ENCODE data around the gene RDH5. TPM values are rescaled to one million over a fixed set of nuclear protein-coding genes. Genes with fewer than 3 reads are reported as not detected.
A peak's percentile ranks its signal among the peaks of the same experiment; 100 is the strongest.

Gene RDH5
- polyA plus RNA-seq, 1 experiment = 5.2 TPM

DNA sequence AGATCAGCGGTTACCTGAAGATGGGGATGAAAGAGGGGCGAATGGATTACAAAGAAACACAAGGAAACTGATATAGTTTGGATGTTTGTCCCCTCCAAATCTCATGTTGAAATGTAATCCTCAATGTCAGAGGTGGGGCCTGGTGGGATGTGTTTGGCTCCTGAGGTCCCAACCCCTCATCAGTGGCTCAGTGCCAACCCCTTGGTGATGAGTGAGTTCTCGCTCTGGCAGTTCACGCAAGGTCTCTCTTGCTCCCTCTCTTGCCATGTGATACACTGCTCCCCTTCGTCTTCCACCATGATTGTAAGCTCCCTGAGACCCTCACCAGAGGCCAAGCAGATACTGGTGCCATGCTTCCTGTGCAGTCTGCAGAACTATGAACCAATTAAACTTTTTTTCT, 40.5 kb upstream of the RDH5 start:
- H3K9me3 ChIP-seq (ENCODE audit: control insufficient read depth, insufficient read depth, low read length) = no peaks in the 10 kb centered on the region
- DNase-seq (ENCODE audit: low read depth, low spot score) = no peak
- ChIA-PET CTCF (no interaction called here), POLR2A (no interaction called here)
- H3K27me3 ChIP-seq (ENCODE audit: control insufficient read depth, insufficient read depth, low read length) = peaks cover 14% of the 10 kb centered on the region
- H3K27ac ChIP-seq (ENCODE audit: low read depth, low read length) = no peak overlapping the region
- no peak for TF ChIP-seq CTCF (IDR thresholded peaks at IDR 0.05; ENCODE audit: low read depth, low read length)
- no peak overlapping the region for H3K4me3 ChIP-seq (ENCODE audit: low read depth, low read length)

GRCh38 chr12:55681142-55682077, 38.8 kb upstream of the RDH5 start:
- H3K27me3 ChIP-seq (ENCODE audit: control insufficient read depth, insufficient read depth, low read length) = peaks cover 9% of the 10 kb centered on the region

DNA sequence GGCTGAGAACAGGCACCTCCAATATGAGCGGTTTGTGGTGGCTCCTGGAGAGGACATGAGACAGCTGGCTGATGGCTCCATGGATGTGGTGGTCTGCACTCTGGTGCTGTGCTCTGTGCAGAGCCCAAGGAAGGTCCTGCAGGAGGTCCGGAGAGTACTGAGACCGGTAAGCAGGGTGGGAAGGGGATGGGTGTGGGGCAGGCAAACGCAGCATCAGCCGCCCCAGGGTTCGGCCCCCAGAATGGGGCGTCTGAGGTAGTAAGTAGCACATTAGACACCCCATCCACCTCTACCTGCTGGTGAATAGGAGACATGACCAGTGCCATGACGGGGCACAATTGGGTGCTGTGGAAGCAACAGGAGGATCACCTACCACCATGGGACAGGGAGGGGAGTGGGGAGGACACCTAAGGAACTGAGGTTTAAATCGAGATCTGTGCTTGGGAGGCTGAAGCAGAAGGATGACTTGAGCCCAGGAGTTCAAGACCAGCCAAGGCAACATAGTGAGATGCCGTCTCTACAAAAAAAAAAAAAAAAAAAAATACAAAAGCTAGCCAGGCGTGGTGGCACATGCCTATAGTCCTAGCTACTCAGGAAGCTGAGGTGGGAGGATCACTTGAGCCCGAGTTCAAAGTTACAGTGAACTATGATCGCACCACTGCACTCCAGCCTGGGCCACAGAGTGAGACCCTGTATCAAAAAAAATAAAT, 38.0 kb upstream of the RDH5 start:
- Histone ChIP-seq H3K4me3 (ENCODE audit: low read depth, low read length) (no peak overlapping the region; the same call in 1 of the 2 replicates), H3K27ac (ENCODE audit: low read depth, low read length) (no peak overlapping the region), H3K9me3 (ENCODE audit: control insufficient read depth, insufficient read depth, low read length) (no peaks in the 10 kb centered on the region), H3K27me3 (ENCODE audit: control insufficient read depth, insufficient read depth, low read length) (peaks cover 9% of the 10 kb centered on the region)
- ChIA-PET CTCF (interaction anchor here (0.7 to 1.6 kb wide), 6 partner anchors 9 to 250 kb away, joined by 3 to 6 read pairs (median 4); no protein-coding TSS in a partner anchor), POLR2A (no interaction called here)
- no peak for DNase-seq (ENCODE audit: low read depth, low spot score)
- no peak for TF ChIP-seq CTCF (IDR thresholded peaks at IDR 0.05; ENCODE audit: low read depth, low read length)

More at GRCh38 chr12:55681142-55682077, 38.8 kb upstream of the RDH5 start:
- POLR2A ChIA-PET = no interaction called here
- Histone ChIP-seq H3K27ac (ENCODE audit: low read depth, low read length) (no peak overlapping the region), H3K9me3 (ENCODE audit: control insufficient read depth, insufficient read depth, low read length) (no peaks in the 10 kb centered on the region), H3K4me3 (ENCODE audit: low read depth, low read length) (peak overlapping the region; percentile 41)
- no peak; the same call in none of the 2 replicates for TF ChIP-seq CTCF (IDR thresholded peaks at IDR 0.05; ENCODE audit: low read depth, low read length)
- DNase-seq (ENCODE audit: low read depth, low spot score) = no peak
- CTCF ChIA-PET = interaction anchor here (1.0 to 1.6 kb wide), 4 partner anchors 15 to 56 kb away, joined by 3 to 6 read pairs (median 4); no protein-coding TSS in a partner anchor

GRCh38 chr12:55683676-55684075, 36.5 kb upstream of the RDH5 start:
- no peak overlapping the region for H3K4me3 ChIP-seq (ENCODE audit: low read depth, low read length)
- no peak overlapping the region for H3K27ac ChIP-seq (ENCODE audit: low read depth, low read length)
- no peak for TF ChIP-seq CTCF (IDR thresholded peaks at IDR 0.05; ENCODE audit: low read depth, low read length)
- H3K27me3 ChIP-seq (ENCODE audit: control insufficient read depth, insufficient read depth, low read length) = peaks cover 9% of the 10 kb centered on the region
- no peak for DNase-seq (ENCODE audit: low read depth, low spot score)
- POLR2A ChIA-PET = no interaction called here
- no peaks in the 10 kb centered on the region for H3K9me3 ChIP-seq (ENCODE audit: control insufficient read depth, insufficient read depth, low read length)
- CTCF ChIA-PET = no interaction called here
